GM23248 (cell line): ENCODE measurements around the gene LCE1B.

Experiments used
- EZH2 ChIP-seq: fragments of 200-600 bp; sonication (generic); IDR thresholded peaks from 2 replicates; pipeline ENCODE4 v1.6.1; 2018; ENCODE audit warnings: antibody characterized with exemption, mild to moderate bottlenecking; ENCODE audit not compliant: insufficient read depth, poor library complexity, severe bottlenecking
- EZH2phosphoT487 ChIP-seq: fragments of 200-600 bp; sonication (generic); IDR thresholded peaks from 2 replicates; pipeline ENCODE4 v1.6.1; 2018; ENCODE audit warnings: antibody characterized with exemption, moderate library complexity, mild to moderate bottlenecking, low read depth; ENCODE audit not compliant: insufficient read depth

- TF ChIP-seq EZH2 = no peak
- no peak for TF ChIP-seq EZH2phosphoT487
These were observed 16.1 kb upstream of the LCE1B start for GRCh38 chr1:152795686-152796085.
